Fibroblast of skin of abdomen (primary cell): ENCODE measurements around the gene INTS3. TPM values are rescaled to one million over a fixed set of nuclear protein-coding genes. Genes with fewer than 3 reads are reported as not detected.

Experiments used
- DNase-seq: peaks from one replicate; pipeline ENCODE4 v3.0.0-alpha.2; 2013
- polyA plus RNA-seq, 2 experiments: library from polyadenylated mRNA; unstranded; fragments of 120-200 nt; gene quantifications; one replicate each; pipeline ENCODE4 v1.2.1, GENCODE V29; 2013; ENCODE audit not compliant: insufficient read length in 2 of 2

Gene INTS3
- polyA plus RNA-seq (2013, experiment 1 of 2; ENCODE audit: insufficient read length) = 40.1 TPM
- 39.6 TPM for polyA plus RNA-seq (2013, experiment 2 of 2; ENCODE audit: insufficient read length)

GRCh38 chr1:153727463-153728304, at the start of gene INTS3:
Gene INTS3, plus strand, starts transcription at chr1:153728050. Its CDS starts 585 bp downstream, at chr1:153728635.
- DNase-seq = peak; percentile 100

GRCh38 chr1:153678519-153679336, 49.1 kb upstream of the INTS3 start, which contains the start of gene NPR1:
Gene NPR1, plus strand, starts transcription at chr1:153678688. Its CDS starts 421 bp downstream, at chr1:153679109.
- DNase-seq = no peak

- no peak for DNase-seq
Measured at GRCh38 chr1:153679337-153680119, 48.3 kb upstream of the INTS3 start.

GRCh38 chr1:153680120-153680403, 47.8 kb upstream of the INTS3 start:
- DNase-seq = no peak

- DNase-seq = no peak
Measured at GRCh38 chr1:153682730-153683129, 45.1 kb upstream of the INTS3 start.

GRCh38 chr1:153683854-153684253, 44.0 kb upstream of the INTS3 start:
- no peak for DNase-seq

- no peak for DNase-seq
Measured at GRCh38 chr1:153684892-153685291, 43.0 kb upstream of the INTS3 start.

- DNase-seq = no peak
Measured at GRCh38 chr1:153685544-153686340, 42.1 kb upstream of the INTS3 start.

- no peak for DNase-seq
Measured at GRCh38 chr1:153687346-153688125, 40.3 kb upstream of the INTS3 start.

GRCh38 chr1:153688276-153688675, 39.6 kb upstream of the INTS3 start:
- no peak for DNase-seq

GRCh38 chr1:153688736-153689328, 39.0 kb upstream of the INTS3 start:
- no peak for DNase-seq

GRCh38 chr1:153693466-153693865, 34.4 kb upstream of the INTS3 start:
- no peak for DNase-seq

GRCh38 chr1:153696741-153697140, 31.1 kb upstream of the INTS3 start:
- no peak for DNase-seq

GRCh38 chr1:153697191-153698019, 30.4 kb upstream of the INTS3 start:
- peak; percentile 34 for DNase-seq

- peak; percentile 14 for DNase-seq
Measured at GRCh38 chr1:153698020-153698922, 29.6 kb upstream of the INTS3 start.

- peak; percentile 40 for DNase-seq
Measured at GRCh38 chr1:153698923-153699714, 28.7 kb upstream of the INTS3 start.

GRCh38 chr1:153699768-153700167, 28.1 kb upstream of the INTS3 start:
- no peak for DNase-seq

GRCh38 chr1:153705484-153705883, 22.4 kb upstream of the INTS3 start:
- DNase-seq = no peak
